ENCODE measurements around the gene PLEKHF1.

Gene PLEKHF1

GRCh38 chr19:29634423-29635130 is 30.7 kb upstream of the PLEKHF1 start:
- DNase-seq (ENCODE audit: low read depth), result no peak

- no peak for DNase-seq (ENCODE audit: low read depth)
Measured at GRCh38 chr19:29635963-29636362, 29.3 kb upstream of the PLEKHF1 start.

GRCh38 chr19:29636553-29637360 is 28.5 kb upstream of the PLEKHF1 start:
- DNase-seq (ENCODE audit: low read depth), result no peak

GRCh38 chr19:29639086-29639485 is 26.2 kb upstream of the PLEKHF1 start:
- no peak for DNase-seq (ENCODE audit: low read depth)

- DNase-seq (ENCODE audit: low read depth), result no peak
Measured at GRCh38 chr19:29640231-29640630, 25.0 kb upstream of the PLEKHF1 start.

GRCh38 chr19:29641597-29641996 is 23.7 kb upstream of the PLEKHF1 start:
- DNase-seq (ENCODE audit: low read depth), result no peak

GRCh38 chr19:29643361-29643935 is 21.8 kb upstream of the PLEKHF1 start:
- DNase-seq (ENCODE audit: low read depth), result no peak

- DNase-seq (ENCODE audit: low read depth), result no peak
Measured at GRCh38 chr19:29644210-29644609, 21.1 kb upstream of the PLEKHF1 start.

GRCh38 chr19:29645491-29645867 is 19.8 kb upstream of the PLEKHF1 start:
- no peak for DNase-seq (ENCODE audit: low read depth)

- DNase-seq (ENCODE audit: low read depth), result no peak
Measured at GRCh38 chr19:29645911-29646310, 19.4 kb upstream of the PLEKHF1 start.

- no peak for DNase-seq (ENCODE audit: low read depth)
Measured at GRCh38 chr19:29650772-29651387, 14.4 kb upstream of the PLEKHF1 start.

- DNase-seq (ENCODE audit: low read depth), result no peak
Measured at GRCh38 chr19:29651622-29652394, 13.5 kb upstream of the PLEKHF1 start.

GRCh38 chr19:29653398-29653797 is 11.9 kb upstream of the PLEKHF1 start:
- no peak for DNase-seq (ENCODE audit: low read depth)

- no peak for DNase-seq (ENCODE audit: low read depth)
Measured at GRCh38 chr19:29655648-29656335, 9.5 kb upstream of the PLEKHF1 start.

GRCh38 chr19:29658221-29658991 is 6.9 kb upstream of the PLEKHF1 start:
- DNase-seq (ENCODE audit: low read depth), result no peak

GRCh38 chr19:29660835-29661234 is 4.4 kb upstream of the PLEKHF1 start:
- no peak for DNase-seq (ENCODE audit: low read depth)

GRCh38 chr19:29662278-29662603 is 3.0 kb upstream of the PLEKHF1 start:
- DNase-seq (ENCODE audit: low read depth), result no peak

- DNase-seq (ENCODE audit: low read depth), result no peak
Measured at GRCh38 chr19:29662604-29663404, 2.5 kb upstream of the PLEKHF1 start.

GRCh38 chr19:29663861-29664752 is 1.2 kb upstream of the PLEKHF1 start:
- no peak for DNase-seq (ENCODE audit: low read depth)
